ENCODE measurements around the gene TRIM9.

The TRIM9 gene

GRCh38 chr14:51084507-51084906 lies 10.4 kb downstream of the TRIM9 start:
- Mint-ChIP-seq H3K27ac (no peak overlapping the region), H3K27me3 (peaks cover 9 to 30% of the 10 kb centered on the region in 2 donors), H3K36me3 (ENCODE audit: insufficient read depth) (peaks cover under 1% of the 10 kb centered on the region), H3K4me3 (no peak overlapping the region), H3K9me3 (no peaks in the 10 kb centered on the region), H3K4me1 (ENCODE audit: low read depth in 2 of 2) (no peaks in the 10 kb centered on the region)
- ATAC-seq (replicated peaks) = no peak
- no peak for DNase-seq

- ATAC-seq (replicated peaks) (no peak), DNase-seq (no peak)
- no peaks in the 10 kb centered on the region for H3K4me1 Mint-ChIP-seq (ENCODE audit: low read depth in 2 of 2)
- H3K27me3 Mint-ChIP-seq = peaks cover 20 to 42% of the 10 kb centered on the region in 2 donors
- no peak overlapping the region for H3K4me3 Mint-ChIP-seq
- H3K27ac Mint-ChIP-seq = no peak overlapping the region
- H3K9me3 Mint-ChIP-seq = no peaks in the 10 kb centered on the region
- H3K36me3 Mint-ChIP-seq (ENCODE audit: insufficient read depth) = peaks cover 2% of the 10 kb centered on the region
Measured at GRCh38 chr14:51082349-51082748, 12.6 kb downstream of the TRIM9 start.

GRCh38 chr14:51081712-51082111 lies 13.2 kb downstream of the TRIM9 start:
- no peaks in the 10 kb centered on the region for H3K4me1 Mint-ChIP-seq (ENCODE audit: low read depth in 2 of 2)
- ATAC-seq (replicated peaks) (no peak), DNase-seq (no peak)

GRCh38 chr14:51081209-51081608 lies 13.7 kb downstream of the TRIM9 start:
- Mint-ChIP-seq H3K27ac (no peak overlapping the region), H3K27me3 (peaks cover 25 to 45% of the 10 kb centered on the region in 2 donors), H3K4me1 (ENCODE audit: low read depth in 2 of 2) (no peaks in the 10 kb centered on the region), H3K4me3 (no peak overlapping the region), H3K9me3 (no peaks in the 10 kb centered on the region), H3K36me3 (ENCODE audit: insufficient read depth) (peaks cover 2% of the 10 kb centered on the region)
- no peak for DNase-seq
- no peak for ATAC-seq (replicated peaks)

More at GRCh38 chr14:51081712-51082111, 13.2 kb downstream of the TRIM9 start:
- Mint-ChIP-seq H3K27ac (no peak overlapping the region), H3K27me3 (peaks cover 20 to 45% of the 10 kb centered on the region in 2 donors), H3K36me3 (ENCODE audit: insufficient read depth) (peaks cover 2% of the 10 kb centered on the region), H3K4me3 (no peak overlapping the region), H3K9me3 (no peaks in the 10 kb centered on the region)

GRCh38 chr14:51080645-51081044 lies 14.3 kb downstream of the TRIM9 start:
- H3K4me1 Mint-ChIP-seq (ENCODE audit: low read depth in 2 of 2) = no peaks in the 10 kb centered on the region
- ATAC-seq (replicated peaks) = no peak
- H3K4me3 Mint-ChIP-seq = no peak overlapping the region

GRCh38 chr14:51079489-51079888 lies 15.4 kb downstream of the TRIM9 start:
- ATAC-seq (replicated peaks) = no peak
- DNase-seq = no peak
- H3K4me3 Mint-ChIP-seq = no peak overlapping the region
- no peak overlapping the region for H3K27ac Mint-ChIP-seq
- peaks cover 35 to 58% of the 10 kb centered on the region in 2 donors for H3K27me3 Mint-ChIP-seq
- no peaks in the 10 kb centered on the region for H3K4me1 Mint-ChIP-seq (ENCODE audit: low read depth in 2 of 2)
- H3K9me3 Mint-ChIP-seq = no peaks in the 10 kb centered on the region
- H3K36me3 Mint-ChIP-seq (ENCODE audit: insufficient read depth) = peaks cover 2% of the 10 kb centered on the region

More at GRCh38 chr14:51080645-51081044, 14.3 kb downstream of the TRIM9 start:
- peaks cover 27 to 49% of the 10 kb centered on the region in 2 donors for H3K27me3 Mint-ChIP-seq
- H3K27ac Mint-ChIP-seq = no peak overlapping the region
- no peaks in the 10 kb centered on the region for H3K9me3 Mint-ChIP-seq
- H3K36me3 Mint-ChIP-seq (ENCODE audit: insufficient read depth) = peaks cover 2% of the 10 kb centered on the region
- DNase-seq = no peak

GRCh38 chr14:51079085-51079484 lies 15.8 kb downstream of the TRIM9 start:
- Mint-ChIP-seq H3K27ac (no peak overlapping the region), H3K36me3 (ENCODE audit: insufficient read depth) (peaks cover 2% of the 10 kb centered on the region), H3K4me3 (no peak overlapping the region), H3K4me1 (ENCODE audit: low read depth in 2 of 2) (no peaks in the 10 kb centered on the region), H3K27me3 (peaks cover 38 to 62% of the 10 kb centered on the region in 2 donors), H3K9me3 (no peaks in the 10 kb centered on the region)
- ATAC-seq (replicated peaks) (no peak), DNase-seq (no peak)

GRCh38 chr14:51074701-51075385 lies 20.1 kb downstream of the TRIM9 start:
- no peaks in the 10 kb centered on the region for H3K9me3 Mint-ChIP-seq
- no peak for DNase-seq
- no peak for ATAC-seq (replicated peaks)
- no peak overlapping the region for H3K27ac Mint-ChIP-seq
- peaks cover 2% of the 10 kb centered on the region for H3K36me3 Mint-ChIP-seq (ENCODE audit: insufficient read depth)
- peaks cover 48 to 56% of the 10 kb centered on the region in 2 donors for H3K27me3 Mint-ChIP-seq
- H3K4me1 Mint-ChIP-seq (ENCODE audit: low read depth in 2 of 2) = no peaks in the 10 kb centered on the region
- H3K4me3 Mint-ChIP-seq = no peak overlapping the region

GRCh38 chr14:51073731-51074130 lies 21.2 kb downstream of the TRIM9 start:
- no peak overlapping the region for H3K27ac Mint-ChIP-seq
- H3K4me1 Mint-ChIP-seq (ENCODE audit: low read depth in 2 of 2) = no peaks in the 10 kb centered on the region
- DNase-seq = no peak
- H3K9me3 Mint-ChIP-seq = no peaks in the 10 kb centered on the region
- no peaks in the 10 kb centered on the region for H3K36me3 Mint-ChIP-seq (ENCODE audit: insufficient read depth)
- peaks cover 42 to 55% of the 10 kb centered on the region in 2 donors for H3K27me3 Mint-ChIP-seq
- no peak overlapping the region for H3K4me3 Mint-ChIP-seq
- no peak for ATAC-seq (replicated peaks)

GRCh38 chr14:51072976-51073375 lies 21.9 kb downstream of the TRIM9 start:
- ATAC-seq (replicated peaks) = no peak
- Mint-ChIP-seq H3K4me1 (ENCODE audit: low read depth in 2 of 2) (no peaks in the 10 kb centered on the region), H3K36me3 (ENCODE audit: insufficient read depth) (no peaks in the 10 kb centered on the region), H3K4me3 (no peak overlapping the region), H3K27me3 (peaks cover 41 to 61% of the 10 kb centered on the region in 2 donors), H3K9me3 (no peaks in the 10 kb centered on the region), H3K27ac (no peak overlapping the region)
- DNase-seq = no peak

- no peaks in the 10 kb centered on the region for H3K9me3 Mint-ChIP-seq
- H3K27ac Mint-ChIP-seq = no peak overlapping the region
- ATAC-seq (replicated peaks) (no peak), DNase-seq (no peak)
- peaks cover 30 to 49% of the 10 kb centered on the region in 2 donors for H3K27me3 Mint-ChIP-seq
- H3K4me1 Mint-ChIP-seq (ENCODE audit: low read depth in 2 of 2) = no peaks in the 10 kb centered on the region
- no peaks in the 10 kb centered on the region for H3K36me3 Mint-ChIP-seq (ENCODE audit: insufficient read depth)
- H3K4me3 Mint-ChIP-seq = no peak overlapping the region
Measured at GRCh38 chr14:51071857-51072256, 23.0 kb downstream of the TRIM9 start.

GRCh38 chr14:51070726-51071125 lies 24.2 kb downstream of the TRIM9 start:
- Mint-ChIP-seq H3K27ac (no peak overlapping the region), H3K36me3 (ENCODE audit: insufficient read depth) (no peaks in the 10 kb centered on the region), H3K9me3 (no peaks in the 10 kb centered on the region), H3K4me1 (ENCODE audit: low read depth in 2 of 2) (no peaks in the 10 kb centered on the region), H3K4me3 (no peak overlapping the region), H3K27me3 (peaks cover 22 to 38% of the 10 kb centered on the region in 2 donors)
- DNase-seq (no peak), ATAC-seq (replicated peaks) (no peak)

GRCh38 chr14:51069055-51069454 lies 25.9 kb downstream of the TRIM9 start:
- DNase-seq (no peak), ATAC-seq (replicated peaks) (no peak)
- H3K4me1 Mint-ChIP-seq (ENCODE audit: low read depth in 2 of 2) = no peaks in the 10 kb centered on the region
- H3K27ac Mint-ChIP-seq = no peak overlapping the region
- no peak overlapping the region for H3K4me3 Mint-ChIP-seq
- no peaks in the 10 kb centered on the region for H3K36me3 Mint-ChIP-seq (ENCODE audit: insufficient read depth)
- no peaks in the 10 kb centered on the region for H3K9me3 Mint-ChIP-seq
- H3K27me3 Mint-ChIP-seq = peaks cover 10 to 24% of the 10 kb centered on the region in 2 donors

- H3K27ac Mint-ChIP-seq = no peak overlapping the region
- peaks cover 0 to under 1% of the 10 kb centered on the region in 2 donors for H3K9me3 Mint-ChIP-seq
- H3K4me1 Mint-ChIP-seq (ENCODE audit: low read depth in 2 of 2) = no peaks in the 10 kb centered on the region
- ATAC-seq (replicated peaks) = no peak
- H3K27me3 Mint-ChIP-seq = peaks cover 4 to 16% of the 10 kb centered on the region in 2 donors
- DNase-seq = no peak
- H3K4me3 Mint-ChIP-seq = no peak overlapping the region
- H3K36me3 Mint-ChIP-seq (ENCODE audit: insufficient read depth) = no peaks in the 10 kb centered on the region
Measured at GRCh38 chr14:51068268-51068667, 26.6 kb downstream of the TRIM9 start.

All from effector memory CD8-positive, alpha-beta T cell (primary cell).